COR-L47 (cell line): ENCODE results near the gene GRIK1.

Experiments
- DNase-seq: peaks from one replicate; lab custom pipeline; 2025; lab: John Stamatoyannopoulos, UW

GRIK1 gene

DNA sequence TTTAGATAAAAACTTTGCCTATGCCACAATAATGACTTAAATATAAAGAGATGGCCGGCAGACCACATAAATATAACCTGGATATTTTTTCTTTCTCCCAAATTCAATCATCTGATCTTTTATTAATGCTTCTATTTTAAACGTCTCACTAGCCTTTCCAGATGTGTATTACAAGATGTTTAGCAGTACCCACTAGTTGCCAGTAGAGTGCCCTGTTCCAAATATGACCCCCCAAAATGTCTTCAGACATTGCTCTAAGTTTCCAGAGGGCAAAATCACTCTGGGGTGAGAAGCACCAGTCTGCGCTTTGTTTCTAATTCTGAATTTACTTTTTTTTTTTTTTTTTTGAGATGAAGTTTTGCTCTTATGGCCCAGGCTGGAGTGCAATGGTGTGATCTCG, 268.1 kb downstream of the GRIK1 start:
- no peak for DNase-seq

GRCh38 chr21:29670228-29670627, 269.6 kb downstream of the GRIK1 start:
- DNase-seq, result no peak

GRCh38 chr21:29669416-29669815, 270.4 kb downstream of the GRIK1 start:
- DNase-seq, result no peak

- no peak for DNase-seq
Measured at GRCh38 chr21:29667651-29668050, 272.1 kb downstream of the GRIK1 start.

DNA sequence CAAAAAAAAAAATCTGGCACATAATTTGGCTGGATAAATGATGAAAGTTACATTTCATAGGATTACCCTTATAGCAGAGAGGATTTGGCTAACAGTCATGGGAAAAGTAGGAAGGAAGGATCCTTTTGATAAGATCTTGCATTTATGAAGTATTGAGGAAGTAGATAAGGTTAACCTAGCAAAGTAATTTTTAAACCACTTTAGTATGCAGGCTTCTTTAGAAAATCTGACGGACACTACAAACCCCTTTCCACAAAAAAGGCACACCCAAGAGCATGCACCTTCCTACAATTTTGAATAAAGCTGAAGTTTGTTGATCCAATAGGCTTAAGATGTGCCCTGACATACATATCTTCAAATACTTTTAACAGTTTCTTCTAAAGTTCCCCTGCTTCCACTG, 275.2 kb downstream of the GRIK1 start:
- no peak for DNase-seq

- no peak for DNase-seq
Measured at GRCh38 chr21:29661672-29662442, 277.9 kb downstream of the GRIK1 start.

GRCh38 chr21:29660047-29660720, 279.6 kb downstream of the GRIK1 start:
- no peak for DNase-seq

DNA sequence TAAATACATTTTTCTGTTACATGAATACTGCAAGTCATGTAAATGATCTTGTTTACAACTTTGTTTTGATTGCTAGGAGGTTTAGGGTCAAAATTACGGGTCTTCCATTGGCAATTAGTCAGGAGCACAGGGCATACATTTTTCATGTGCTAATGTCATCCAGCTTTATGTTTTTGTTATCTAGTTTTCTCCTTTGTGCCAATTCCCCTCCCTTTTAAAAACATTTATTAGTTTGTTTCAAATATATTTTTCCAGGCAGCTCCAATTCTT, 280.9 kb downstream of the GRIK1 start:
- DNase-seq, result no peak

DNA sequence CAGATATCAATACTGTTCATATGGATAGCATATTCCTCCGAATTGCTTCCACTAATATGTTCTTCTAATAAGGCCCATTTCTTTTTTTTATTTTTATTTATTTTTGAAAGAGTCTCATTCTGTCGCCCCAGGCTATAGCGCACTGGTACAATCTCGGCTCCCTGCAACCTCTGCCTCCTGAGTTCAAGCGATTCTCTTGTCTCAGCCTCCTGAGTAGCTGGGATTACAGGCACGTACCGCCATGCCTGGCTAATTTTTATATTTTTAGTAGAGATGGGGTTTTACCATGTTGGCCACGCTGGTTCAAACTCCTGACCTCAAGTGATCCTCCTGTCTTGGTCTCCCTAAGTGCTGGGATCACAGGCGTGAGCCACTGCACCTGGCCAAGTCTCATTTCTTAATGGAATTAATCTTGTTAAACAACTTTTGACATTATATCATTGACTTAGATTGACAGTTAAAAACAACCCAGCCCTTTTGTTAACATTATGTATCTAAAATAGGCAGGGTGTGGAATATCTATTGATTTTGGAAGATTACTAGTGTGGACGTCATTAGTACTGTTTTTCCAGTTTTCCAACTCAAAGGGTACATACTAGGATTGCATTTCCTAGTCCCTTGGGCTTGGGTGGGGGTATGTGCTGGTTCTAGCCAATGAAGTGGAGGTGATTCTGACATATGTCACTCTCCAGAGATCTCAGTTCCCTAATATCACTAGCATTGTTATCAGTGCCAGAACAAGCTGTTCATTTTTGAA, 281.4 kb downstream of the GRIK1 start:
- DNase-seq, result no peak

DNA sequence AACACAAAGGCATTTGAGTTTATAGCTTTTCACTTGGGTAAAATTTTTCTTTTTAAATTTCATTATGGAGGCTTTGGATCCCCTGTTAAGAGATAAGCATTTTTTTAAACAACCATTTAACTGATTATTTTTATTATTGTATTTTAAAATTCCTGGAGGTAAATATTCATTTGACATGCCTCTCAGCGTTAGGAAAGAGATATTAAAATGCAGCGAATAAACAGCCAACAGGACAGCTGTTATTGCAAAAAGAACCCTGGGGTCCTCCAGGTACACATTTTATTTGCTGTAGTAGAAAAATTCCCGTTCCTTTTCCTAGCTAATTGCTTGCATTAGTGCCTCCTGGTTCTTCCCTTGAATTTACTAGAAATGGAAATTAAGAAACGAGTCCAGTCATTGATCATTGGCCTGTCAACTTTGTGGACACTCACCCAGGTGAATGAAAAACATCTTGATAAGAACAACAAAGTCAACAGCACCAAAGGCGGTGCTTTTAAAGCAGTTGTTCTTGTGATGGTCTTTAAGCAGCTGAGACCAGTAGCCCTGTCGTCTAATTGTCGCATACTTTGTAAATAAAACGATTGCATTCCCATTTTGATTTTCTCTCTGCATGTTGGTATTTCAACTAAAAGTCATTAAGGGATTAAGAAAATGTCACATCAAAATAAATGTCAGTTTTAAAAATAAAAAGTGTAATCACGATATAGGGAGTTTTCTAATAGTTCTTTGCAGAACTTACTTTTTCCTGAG, 282.4 kb downstream of the GRIK1 start:
- no peak for DNase-seq

GRCh38 chr21:29656504-29657239, 283.1 kb downstream of the GRIK1 start:
- DNase-seq, result no peak

DNA sequence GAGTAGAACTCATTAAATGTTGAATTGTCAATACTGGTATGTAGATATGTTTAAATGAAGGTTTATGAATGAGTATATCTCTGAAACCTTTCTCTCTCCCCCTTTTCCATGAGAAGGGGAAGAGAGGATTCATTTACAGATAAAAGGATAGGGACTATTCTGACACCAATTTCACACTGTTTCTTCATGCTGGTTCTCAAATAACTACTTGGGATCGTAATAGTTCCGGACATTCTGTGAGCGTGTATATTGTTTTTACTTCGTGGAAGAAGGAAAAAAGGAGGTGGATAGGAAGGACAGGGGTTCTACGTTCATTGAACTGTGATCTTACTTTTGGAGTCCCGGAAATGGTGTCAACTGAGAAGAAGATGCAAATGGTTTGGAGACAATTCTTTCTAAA, 284.2 kb downstream of the GRIK1 start:
- DNase-seq, result no peak

DNA sequence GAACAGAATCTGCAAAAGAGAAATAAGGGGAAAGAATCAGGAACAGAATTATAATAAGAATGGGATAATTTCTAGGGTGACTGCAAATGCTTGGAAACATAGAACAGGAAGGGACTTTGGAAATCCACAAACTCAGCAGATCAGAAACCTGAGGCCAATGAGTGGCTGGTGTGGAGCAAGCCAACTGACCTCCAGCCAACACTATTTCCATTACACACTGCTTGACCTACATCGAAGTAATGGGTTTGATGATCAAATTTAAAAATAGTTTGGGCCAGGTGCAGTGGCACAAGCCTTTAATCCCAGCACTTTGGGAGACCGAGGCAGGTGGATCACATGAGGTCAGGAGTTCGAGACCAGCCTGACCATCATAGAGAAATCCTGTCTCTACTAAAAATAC, 284.9 kb downstream of the GRIK1 start:
- no peak for DNase-seq

DNA sequence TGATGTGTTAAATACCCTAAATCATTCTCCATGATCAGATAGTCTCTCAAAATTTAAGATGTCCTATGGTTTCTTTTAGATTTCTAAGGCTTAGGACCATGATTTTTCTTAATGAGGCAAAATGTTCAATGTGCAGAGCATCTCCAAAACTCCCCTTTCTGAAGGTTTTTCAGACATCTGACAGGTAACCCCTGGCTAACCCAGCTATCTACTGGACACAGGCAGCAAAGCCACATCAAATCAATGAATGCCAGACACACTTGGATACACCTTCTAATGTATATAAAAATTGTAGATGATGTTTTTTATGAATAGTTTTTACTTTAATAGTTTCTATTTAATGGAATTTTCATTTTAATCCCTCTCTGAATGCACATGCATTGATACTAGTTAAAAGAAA, 285.6 kb downstream of the GRIK1 start:
- no peak for DNase-seq

DNA sequence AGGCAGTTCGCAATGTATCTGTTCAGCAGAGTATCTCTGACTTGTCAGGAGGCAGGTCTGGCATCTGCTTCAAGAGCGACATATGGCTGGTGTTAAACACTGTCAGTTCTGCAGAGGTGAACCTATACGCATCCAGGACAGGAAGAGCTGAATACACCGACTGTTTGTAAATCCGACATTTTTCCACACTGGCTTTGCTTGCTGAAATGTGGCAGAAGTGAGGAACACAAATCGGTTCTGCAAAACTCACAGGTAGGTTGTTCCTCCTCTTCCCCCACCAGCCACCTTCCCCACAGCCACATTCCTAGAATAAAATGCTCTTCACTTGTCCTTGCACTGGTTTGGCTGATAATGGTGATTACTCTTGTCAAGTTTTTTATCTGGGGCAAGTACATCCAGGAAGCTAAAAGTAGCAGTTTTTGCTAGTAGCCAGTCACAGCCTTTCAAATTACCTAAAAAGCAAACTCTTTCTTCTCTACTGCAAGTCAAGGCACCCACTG, 289.2 kb downstream of the GRIK1 start:
- no peak for DNase-seq

- DNase-seq, result no peak
Measured at GRCh38 chr21:29649406-29649814, 290.4 kb downstream of the GRIK1 start.

- no peak for DNase-seq
Measured at GRCh38 chr21:29648710-29649240, 291.0 kb downstream of the GRIK1 start.

DNA sequence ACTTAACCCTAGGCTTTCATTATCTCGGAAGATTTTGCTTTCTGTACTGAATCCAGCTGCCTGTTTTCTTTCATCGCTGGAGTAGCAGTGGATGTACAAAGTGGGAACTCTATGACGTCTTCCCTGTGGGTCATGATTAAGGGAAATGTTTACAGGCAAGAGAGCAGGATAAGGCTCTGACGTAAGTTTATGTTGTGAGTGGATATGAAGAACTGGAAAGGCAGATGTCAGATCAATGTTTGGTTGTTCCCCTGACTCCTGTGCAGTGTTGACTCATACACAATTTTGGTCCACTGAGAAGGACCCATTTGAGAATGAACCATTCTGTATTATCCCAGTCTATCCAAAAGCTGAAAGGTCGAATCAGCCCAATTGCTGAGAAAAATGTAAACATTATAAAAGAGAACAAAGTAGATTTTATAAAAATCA, 292.4 kb downstream of the GRIK1 start:
- DNase-seq, result no peak

DNA sequence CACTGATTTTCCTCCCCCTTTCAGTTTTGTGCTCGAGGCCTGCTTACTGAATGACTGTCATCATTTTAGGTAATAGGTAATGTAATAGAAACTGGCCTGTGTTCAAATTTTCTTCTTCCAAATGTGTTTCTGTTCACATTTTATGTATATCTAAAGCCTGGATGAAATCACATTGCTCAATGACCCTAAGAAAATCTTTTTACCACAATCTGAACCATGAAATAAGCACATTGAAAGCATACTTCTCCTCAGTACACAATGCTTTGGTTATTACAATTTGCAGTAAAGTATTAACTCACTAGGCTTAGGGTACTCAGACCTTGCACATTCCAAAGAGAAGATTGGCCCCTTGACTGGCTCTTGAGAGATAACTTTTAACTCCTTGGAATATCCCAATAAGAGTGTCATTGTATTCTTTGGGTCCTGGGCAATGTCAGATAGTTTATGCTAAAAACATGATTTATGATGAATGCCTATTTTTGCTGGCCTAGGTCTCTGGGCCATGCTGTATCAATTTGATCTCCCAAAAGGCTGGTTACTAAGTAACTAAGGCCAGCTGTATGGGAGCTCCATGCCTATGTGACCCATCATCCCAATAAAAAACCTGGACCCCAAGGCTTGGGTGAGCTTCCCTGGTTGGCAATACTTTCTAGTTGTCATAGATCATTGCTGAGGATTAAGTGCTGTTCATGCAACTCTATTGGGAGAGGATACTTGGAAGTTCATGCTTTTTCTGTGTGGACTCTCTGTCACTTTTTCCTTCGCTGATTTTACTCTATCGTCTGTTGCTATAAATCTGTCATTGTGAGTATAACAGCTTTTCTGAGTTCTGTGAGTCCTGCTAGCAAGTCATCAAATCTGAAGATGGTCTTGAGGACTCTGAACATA, 293.9 kb downstream of the GRIK1 start:
- no peak for DNase-seq

GRCh38 chr21:29643289-29643688, 296.5 kb downstream of the GRIK1 start:
- no peak for DNase-seq
